Skeletal muscle tissue (tissue), 4 donors: ENCODE data around the gene MUCL1. TPM values are rescaled to one million over a fixed set of nuclear protein-coding genes. Genes with fewer than 3 reads are reported as not detected.
"Not testable (repeated sequence)": the region's sequence is repeated elsewhere in the genome, so short reads cannot be mapped to it uniquely, and the experiment has no call there.

ENCODE experiments used
- H3K27ac ChIP-seq: one replicate; pipeline ENCODE4 v1.7.0; 2013; ENCODE audit warnings: mild to moderate bottlenecking, low read depth, low read length, inconsistent platforms
- H3K27me3 ChIP-seq, 3 donors: one replicate each; pipeline ENCODE4 v1.7.0; 2013; ENCODE audit warnings: low read length in 3 of 3; ENCODE audit not compliant: control insufficient read depth in 3 of 3, insufficient read depth in 3 of 3
- H3K36me3 ChIP-seq, 3 donors: one replicate each; pipeline ENCODE4 v1.7.0; 2013; ENCODE audit warnings: low read length in 3 of 3; ENCODE audit not compliant: control insufficient read depth in 3 of 3, insufficient read depth in 3 of 3
- H3K4me1 ChIP-seq, 3 donors: one replicate each; pipeline ENCODE4 v1.7.0; 2013; ENCODE audit warnings: low read length in 3 of 3, mild to moderate bottlenecking in 3 of 3; ENCODE audit not compliant: control insufficient read depth in 3 of 3, insufficient read depth in 3 of 3
- H3K4me3 ChIP-seq, 3 donors: one replicate each; pipeline ENCODE4 v1.7.0; 2013; ENCODE audit warnings: low read length in 3 of 3
- H3K9ac ChIP-seq, 3 donors: one replicate each; pipeline ENCODE4 v1.7.0; 2013; ENCODE audit warnings: low read length in 3 of 3, mild to moderate bottlenecking in 3 of 3, moderate library complexity in 2 of 3, low read depth in 1 of 3
- H3K9me3 ChIP-seq, 3 donors: one replicate each; pipeline ENCODE4 v1.7.0; 2013; ENCODE audit warnings: low read length in 3 of 3; ENCODE audit not compliant: control insufficient read depth in 3 of 3
- total RNA-seq: library from RNA; depleted of rRNA; stranded (reverse); fragments of >200 nt; gene quantifications from one replicate; pipeline ENCODE4 v1.2.3, GENCODE V29; 2014
- donor health status: Osteomylitis.

Gene MUCL1
- total RNA-seq, 1 donor from 2014 or later = not detected

- H3K27ac ChIP-seq, H3K4me1 ChIP-seq, H3K9me3 ChIP-seq, H3K9ac ChIP-seq, H3K4me3 ChIP-seq, H3K27me3 ChIP-seq, H3K36me3 ChIP-seq: not testable (repeated sequence)
Measured at GRCh38 chr12:54888428-54888827, 34.1 kb downstream of the MUCL1 start.

- Histone ChIP-seq H3K27ac (no peak overlapping the region), H3K36me3 (no peaks in the 10 kb centered on the region), H3K9me3 (no peaks in the 10 kb centered on the region), H3K27me3 (no peaks in the 10 kb centered on the region), H3K4me1 (no peaks in the 10 kb centered on the region), H3K4me3 (no peak overlapping the region), H3K9ac (no peak overlapping the region)
Measured at GRCh38 chr12:54890339-54890738, 36.0 kb downstream of the MUCL1 start.

- no peak overlapping the region for H3K27ac ChIP-seq
- H3K27me3 ChIP-seq = no peaks in the 10 kb centered on the region
- H3K36me3 ChIP-seq = no peaks in the 10 kb centered on the region
- H3K4me1 ChIP-seq = no peaks in the 10 kb centered on the region
- no peaks in the 10 kb centered on the region for H3K9me3 ChIP-seq
- H3K4me3 ChIP-seq = no peak overlapping the region
- no peak overlapping the region for H3K9ac ChIP-seq
Measured at GRCh38 chr12:54891717-54892478, 37.6 kb downstream of the MUCL1 start.

Other genes with a start within 250 kb of the MUCL1 start
- gene LACRT, start 219.6 kb upstream of the MUCL1 start, total RNA-seq = not detected
- gene DCD, start 206.2 kb upstream of the MUCL1 start, total RNA-seq = not detected
- 0.52 TPM for gene TESPA1, start 130.2 kb downstream of the MUCL1 start, total RNA-seq
- gene NEUROD4, start 165.5 kb downstream of the MUCL1 start, total RNA-seq = not detected